Neural cell (in vitro differentiated cells): ENCODE results near the gene ANTXR1.

Experiments used
- EP300 ChIP-seq: fragments of 450-650 bp; conservative IDR thresholded peaks from 2 replicates; pipeline ENCODE4 v1.6.1; 2014; ENCODE audit warnings: antibody characterized with exemption, mild to moderate bottlenecking, moderate library complexity; ENCODE audit not compliant: poor library complexity, severe bottlenecking
- EZH2 ChIP-seq: fragments of 200-600, 300-800 bp; shearing (Covaris generic), sonication (generic); IDR thresholded peaks from 2 replicates; pipeline ENCODE4 v1.6.1; 2014; ENCODE audit warnings: antibody characterized with exemption, low read length, borderline replicate concordance, mild to moderate bottlenecking; ENCODE audit not compliant: insufficient read depth, poor library complexity, severe bottlenecking
- POLR2AphosphoS5 ChIP-seq: IDR thresholded peaks from 2 replicates; pipeline ENCODE4 v1.6.1; 2012
- REST ChIP-seq: IDR thresholded peaks from 2 replicates; pipeline ENCODE4 v1.6.1; 2012; ENCODE audit warnings: borderline replicate concordance
- TAF1 ChIP-seq: IDR thresholded peaks from 2 replicates; pipeline ENCODE4 v1.6.1; 2012; ENCODE audit warnings: low read depth
- TF ChIP-seq, protein P1 (sequence below): fragments of 450-650 bp; IDR thresholded peaks from 2 replicates; pipeline ENCODE4 v1.5.1; 2014; ENCODE audit warnings: antibody characterized with exemption, mild to moderate bottlenecking, moderate library complexity; ENCODE audit not compliant: poor library complexity, severe bottlenecking

GRCh38 chr2:69210385-69210784 is 197.4 kb downstream of the ANTXR1 start:
- no peak for TF ChIP-seq REST
- TF ChIP-seq, protein P1, sequence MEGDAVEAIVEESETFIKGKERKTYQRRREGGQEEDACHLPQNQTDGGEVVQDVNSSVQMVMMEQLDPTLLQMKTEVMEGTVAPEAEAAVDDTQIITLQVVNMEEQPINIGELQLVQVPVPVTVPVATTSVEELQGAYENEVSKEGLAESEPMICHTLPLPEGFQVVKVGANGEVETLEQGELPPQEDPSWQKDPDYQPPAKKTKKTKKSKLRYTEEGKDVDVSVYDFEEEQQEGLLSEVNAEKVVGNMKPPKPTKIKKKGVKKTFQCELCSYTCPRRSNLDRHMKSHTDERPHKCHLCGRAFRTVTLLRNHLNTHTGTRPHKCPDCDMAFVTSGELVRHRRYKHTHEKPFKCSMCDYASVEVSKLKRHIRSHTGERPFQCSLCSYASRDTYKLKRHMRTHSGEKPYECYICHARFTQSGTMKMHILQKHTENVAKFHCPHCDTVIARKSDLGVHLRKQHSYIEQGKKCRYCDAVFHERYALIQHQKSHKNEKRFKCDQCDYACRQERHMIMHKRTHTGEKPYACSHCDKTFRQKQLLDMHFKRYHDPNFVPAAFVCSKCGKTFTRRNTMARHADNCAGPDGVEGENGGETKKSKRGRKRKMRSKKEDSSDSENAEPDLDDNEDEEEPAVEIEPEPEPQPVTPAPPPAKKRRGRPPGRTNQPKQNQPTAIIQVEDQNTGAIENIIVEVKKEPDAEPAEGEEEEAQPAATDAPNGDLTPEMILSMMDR: no peak
- no peak for TF ChIP-seq EP300
- TF ChIP-seq TAF1: no peak
- TF ChIP-seq POLR2AphosphoS5: no peak
- TF ChIP-seq EZH2: no peak
